ENCODE measurements around the gene IAH1.

DNA sequence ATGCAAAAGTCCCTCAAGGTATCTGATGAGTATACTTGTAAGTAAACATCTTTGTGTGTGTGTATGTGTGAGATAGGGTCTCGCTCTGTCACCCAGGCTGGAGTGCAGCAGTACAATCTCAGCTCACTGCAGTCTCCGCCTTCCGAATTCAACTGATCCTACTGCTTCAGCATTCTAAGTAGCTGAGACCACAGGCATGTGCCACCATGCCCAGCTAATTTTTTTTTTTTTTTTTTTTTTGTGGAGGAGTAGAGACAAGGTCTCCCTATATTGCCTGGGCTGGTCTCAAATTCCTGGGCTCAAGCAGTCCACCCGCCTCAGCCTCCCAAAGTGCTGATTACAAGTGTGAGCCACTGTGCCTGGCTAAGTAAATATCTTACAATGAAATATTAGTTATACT is 58.1 kb downstream of the IAH1 start:
- TF ChIP-seq, protein P1, sequence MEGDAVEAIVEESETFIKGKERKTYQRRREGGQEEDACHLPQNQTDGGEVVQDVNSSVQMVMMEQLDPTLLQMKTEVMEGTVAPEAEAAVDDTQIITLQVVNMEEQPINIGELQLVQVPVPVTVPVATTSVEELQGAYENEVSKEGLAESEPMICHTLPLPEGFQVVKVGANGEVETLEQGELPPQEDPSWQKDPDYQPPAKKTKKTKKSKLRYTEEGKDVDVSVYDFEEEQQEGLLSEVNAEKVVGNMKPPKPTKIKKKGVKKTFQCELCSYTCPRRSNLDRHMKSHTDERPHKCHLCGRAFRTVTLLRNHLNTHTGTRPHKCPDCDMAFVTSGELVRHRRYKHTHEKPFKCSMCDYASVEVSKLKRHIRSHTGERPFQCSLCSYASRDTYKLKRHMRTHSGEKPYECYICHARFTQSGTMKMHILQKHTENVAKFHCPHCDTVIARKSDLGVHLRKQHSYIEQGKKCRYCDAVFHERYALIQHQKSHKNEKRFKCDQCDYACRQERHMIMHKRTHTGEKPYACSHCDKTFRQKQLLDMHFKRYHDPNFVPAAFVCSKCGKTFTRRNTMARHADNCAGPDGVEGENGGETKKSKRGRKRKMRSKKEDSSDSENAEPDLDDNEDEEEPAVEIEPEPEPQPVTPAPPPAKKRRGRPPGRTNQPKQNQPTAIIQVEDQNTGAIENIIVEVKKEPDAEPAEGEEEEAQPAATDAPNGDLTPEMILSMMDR (IDR thresholded peaks at IDR 0.05), result no peak
- TF ChIP-seq POLR2A (IDR thresholded peaks at IDR 0.05), result no peak
